ENCODE data around the gene KCNE1. TPM values are rescaled to one million over a fixed set of nuclear protein-coding genes. Genes with fewer than 3 reads are reported as not detected.
"Not testable (repeated sequence)": the region's sequence is repeated elsewhere in the genome, so short reads cannot be mapped to it uniquely, and the experiment has no call there.

The KCNE1 gene
- total RNA-seq, 3 donors from 2014 or later, result 0.32 to 1.4 (median 0.55) TPM

- intact Hi-C loops (cut with DNase I, micrococcal nuclease), result no loop called here
- TF ChIP-seq, protein P1, sequence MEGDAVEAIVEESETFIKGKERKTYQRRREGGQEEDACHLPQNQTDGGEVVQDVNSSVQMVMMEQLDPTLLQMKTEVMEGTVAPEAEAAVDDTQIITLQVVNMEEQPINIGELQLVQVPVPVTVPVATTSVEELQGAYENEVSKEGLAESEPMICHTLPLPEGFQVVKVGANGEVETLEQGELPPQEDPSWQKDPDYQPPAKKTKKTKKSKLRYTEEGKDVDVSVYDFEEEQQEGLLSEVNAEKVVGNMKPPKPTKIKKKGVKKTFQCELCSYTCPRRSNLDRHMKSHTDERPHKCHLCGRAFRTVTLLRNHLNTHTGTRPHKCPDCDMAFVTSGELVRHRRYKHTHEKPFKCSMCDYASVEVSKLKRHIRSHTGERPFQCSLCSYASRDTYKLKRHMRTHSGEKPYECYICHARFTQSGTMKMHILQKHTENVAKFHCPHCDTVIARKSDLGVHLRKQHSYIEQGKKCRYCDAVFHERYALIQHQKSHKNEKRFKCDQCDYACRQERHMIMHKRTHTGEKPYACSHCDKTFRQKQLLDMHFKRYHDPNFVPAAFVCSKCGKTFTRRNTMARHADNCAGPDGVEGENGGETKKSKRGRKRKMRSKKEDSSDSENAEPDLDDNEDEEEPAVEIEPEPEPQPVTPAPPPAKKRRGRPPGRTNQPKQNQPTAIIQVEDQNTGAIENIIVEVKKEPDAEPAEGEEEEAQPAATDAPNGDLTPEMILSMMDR (IDR thresholded peaks at IDR 0.05), result no peak
- no peak for ATAC-seq
- Histone ChIP-seq H3K4me1 (ENCODE audit: low read depth) (no peaks in the 10 kb centered on the region), H3K36me3 (ENCODE audit: low read depth) (no peaks in the 10 kb centered on the region), H3K4me3 (no peak overlapping the region), H3K9me3 (peaks cover 9% of the 10 kb centered on the region)
- DNase-seq, result no peak
Observed at GRCh38 chr21:34501716-34502115, 10.3 kb downstream of the KCNE1 start.

DNA sequence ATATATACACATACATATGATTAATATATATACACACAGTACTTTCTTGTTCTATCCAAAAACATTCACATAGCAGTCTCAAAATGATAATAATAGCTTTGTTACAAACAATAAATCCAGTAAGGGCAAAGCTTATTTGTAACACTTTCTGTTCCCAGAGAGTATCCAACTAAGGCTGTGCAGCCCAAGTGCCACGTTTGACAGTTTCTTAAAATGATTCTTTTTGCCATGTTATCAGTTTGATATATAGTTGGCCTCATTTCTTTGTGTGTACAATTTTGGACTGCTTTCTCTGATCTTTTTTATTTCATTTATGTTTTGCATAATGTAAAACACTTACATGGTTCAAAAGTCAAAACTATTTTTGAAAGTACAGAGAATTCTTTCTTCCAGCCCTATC lies 11.8 kb downstream of the KCNE1 start:
- intact Hi-C loops (cut with DNase I, micrococcal nuclease), result no loop called here
- DNase-seq (no peak), ATAC-seq (no peak)
- H3K4me1 ChIP-seq (ENCODE audit: low read depth), result no peaks in the 10 kb centered on the region
- H3K9me3 ChIP-seq, result peaks cover 9% of the 10 kb centered on the region
- TF ChIP-seq, protein P1 (IDR thresholded peaks at IDR 0.05), result no peak
- H3K4me3 ChIP-seq, result no peak overlapping the region
- no peaks in the 10 kb centered on the region for H3K36me3 ChIP-seq (ENCODE audit: low read depth)

GRCh38 chr21:34499116-34499515 lies 12.9 kb downstream of the KCNE1 start:
- no peak for DNase-seq
- TF ChIP-seq, protein P1 (IDR thresholded peaks at IDR 0.05), result no peak
- Histone ChIP-seq H3K4me3 (no peak overlapping the region), H3K4me1 (ENCODE audit: low read depth) (no peaks in the 10 kb centered on the region), H3K36me3 (ENCODE audit: low read depth) (no peaks in the 10 kb centered on the region), H3K9me3 (peaks cover 9% of the 10 kb centered on the region)
- ATAC-seq, result no peak
- intact Hi-C loops (cut with DNase I, micrococcal nuclease), result no loop called here

DNA sequence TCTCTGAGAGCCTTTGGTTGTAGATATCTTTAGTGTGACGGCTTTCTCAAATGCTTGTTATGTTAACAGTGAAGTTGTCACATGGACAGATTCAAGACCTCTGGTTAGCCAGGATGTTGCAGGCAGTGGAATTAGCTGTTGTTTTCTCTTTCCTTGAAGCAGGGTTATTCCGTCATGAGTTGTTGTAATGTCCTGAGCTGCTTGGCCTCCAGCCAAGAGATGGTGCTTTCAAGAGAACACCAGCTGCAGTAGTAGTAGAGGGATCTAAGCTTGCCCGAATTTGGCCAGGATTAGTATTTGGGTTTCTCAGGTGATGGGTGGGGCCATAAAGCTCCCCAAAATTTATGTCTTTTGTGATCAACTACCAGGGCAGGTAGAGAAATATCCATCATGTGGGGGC lies 13.4 kb downstream of the KCNE1 start:
- no peak for DNase-seq
- no peak for ATAC-seq
- no peaks in the 10 kb centered on the region for H3K4me1 ChIP-seq (ENCODE audit: low read depth)
- intact Hi-C loops (cut with DNase I, micrococcal nuclease), result no loop called here
- no peak overlapping the region for H3K4me3 ChIP-seq
- H3K9me3 ChIP-seq, result peaks cover 9% of the 10 kb centered on the region
- no peaks in the 10 kb centered on the region for H3K36me3 ChIP-seq (ENCODE audit: low read depth)
- TF ChIP-seq, protein P1 (IDR thresholded peaks at IDR 0.05), result no peak

GRCh38 chr21:34483854-34484253 lies 28.2 kb downstream of the KCNE1 start:
- intact Hi-C loops (cut with DNase I, micrococcal nuclease); ATAC-seq; H3K4me3 ChIP-seq; DNase-seq; H3K4me1 ChIP-seq (ENCODE audit: low read depth); H3K36me3 ChIP-seq (ENCODE audit: low read depth); H3K9me3 ChIP-seq: not testable (repeated sequence)

DNA sequence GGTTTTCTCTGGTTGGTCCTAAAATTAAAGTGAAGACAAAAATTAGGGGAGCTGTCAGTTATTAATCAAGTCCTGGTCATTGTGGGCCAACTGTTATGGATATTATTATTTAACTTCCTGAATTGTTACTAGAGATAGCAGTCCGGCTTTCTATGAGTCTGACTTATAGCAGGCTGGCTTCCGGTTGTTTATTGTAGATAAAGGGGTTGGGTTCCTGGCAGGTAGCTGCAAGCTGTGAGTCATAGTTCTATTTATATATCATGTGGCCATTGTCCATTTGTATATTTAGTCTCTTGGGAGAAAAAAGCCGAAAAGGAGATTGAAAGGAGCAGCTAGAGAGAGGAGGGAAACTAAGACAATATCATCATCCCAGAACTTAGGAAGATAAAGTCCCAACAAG lies 28.6 kb downstream of the KCNE1 start:
- ATAC-seq, result peak; percentile 64
- intact Hi-C loops (cut with DNase I, micrococcal nuclease); H3K4me1 ChIP-seq (ENCODE audit: low read depth); DNase-seq; H3K9me3 ChIP-seq; H3K4me3 ChIP-seq; H3K36me3 ChIP-seq (ENCODE audit: low read depth): not testable (repeated sequence)

GRCh38 chr21:34467333-34467732 lies 44.7 kb downstream of the KCNE1 start:
- H3K9me3 ChIP-seq; H3K36me3 ChIP-seq (ENCODE audit: low read depth); intact Hi-C loops (cut with DNase I, micrococcal nuclease); ATAC-seq; H3K4me1 ChIP-seq (ENCODE audit: low read depth); DNase-seq; H3K4me3 ChIP-seq: not testable (repeated sequence)

DNA sequence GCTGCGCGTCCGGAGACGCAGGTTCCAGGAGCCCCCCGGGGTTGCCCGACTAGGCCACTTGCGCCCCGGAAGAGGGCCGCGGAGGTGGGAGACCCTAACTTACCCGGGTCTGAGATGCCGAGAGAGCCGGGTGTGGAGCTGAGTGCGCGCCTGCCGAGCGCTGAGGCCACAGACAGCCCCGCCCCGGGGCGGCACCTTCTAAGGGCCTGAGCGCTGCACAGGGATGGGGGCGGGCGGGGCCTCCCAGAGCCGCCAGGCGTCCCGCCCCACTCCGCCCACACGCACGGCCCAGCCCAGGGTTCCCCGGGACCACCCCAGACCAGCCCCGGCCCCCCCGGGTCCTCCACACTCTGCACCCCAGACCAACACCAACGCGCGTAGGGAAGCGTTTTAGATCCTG lies 52.6 kb downstream of the KCNE1 start:
- intact Hi-C loops (cut with DNase I, micrococcal nuclease); H3K4me1 ChIP-seq (ENCODE audit: low read depth); H3K4me3 ChIP-seq; H3K36me3 ChIP-seq (ENCODE audit: low read depth); DNase-seq; H3K9me3 ChIP-seq: not testable (repeated sequence)
- ATAC-seq, result peak; percentile 31

GRCh38 chr21:34458266-34458665 lies 53.7 kb downstream of the KCNE1 start:
- DNase-seq; H3K36me3 ChIP-seq (ENCODE audit: low read depth); intact Hi-C loops (cut with DNase I, micrococcal nuclease); ATAC-seq; H3K4me1 ChIP-seq (ENCODE audit: low read depth); H3K4me3 ChIP-seq; H3K9me3 ChIP-seq: not testable (repeated sequence)

GRCh38 chr21:34456180-34456579 lies 55.8 kb downstream of the KCNE1 start:
- H3K4me3 ChIP-seq; ATAC-seq; H3K4me1 ChIP-seq (ENCODE audit: low read depth); H3K36me3 ChIP-seq (ENCODE audit: low read depth); intact Hi-C loops (cut with DNase I, micrococcal nuclease); H3K9me3 ChIP-seq; DNase-seq: not testable (repeated sequence)

DNA sequence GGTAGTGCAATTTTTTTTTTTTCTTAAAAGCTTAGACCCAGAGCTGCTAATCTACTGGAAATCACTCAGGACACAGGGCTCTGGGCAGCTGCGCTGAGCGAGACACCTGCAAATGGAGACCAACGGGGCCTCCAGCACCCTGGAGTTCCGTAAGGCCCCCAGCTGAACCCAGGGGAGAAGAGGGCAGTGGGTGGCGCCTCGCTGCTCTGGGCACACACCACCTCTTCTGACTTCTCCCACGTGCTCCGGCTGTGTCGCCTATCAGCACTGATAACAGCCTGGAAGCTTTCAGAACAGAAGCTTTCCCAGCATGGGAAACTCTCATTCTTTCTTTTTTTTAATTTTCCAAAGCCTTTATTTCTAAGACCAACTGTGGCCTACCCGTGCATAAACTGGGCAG lies 56.4 kb downstream of the KCNE1 start:
- H3K4me3 ChIP-seq; H3K36me3 ChIP-seq (ENCODE audit: low read depth); H3K4me1 ChIP-seq (ENCODE audit: low read depth); ATAC-seq; DNase-seq; intact Hi-C loops (cut with DNase I, micrococcal nuclease); H3K9me3 ChIP-seq: not testable (repeated sequence)

All from mucosa of descending colon (tissue), 3 donors.